Urinary bladder (tissue), 4 donors: Measurements from ENCODE around the gene PLCL1. TPM values are rescaled to one million over a fixed set of nuclear protein-coding genes. Genes with fewer than 3 reads are reported as not detected.
"Not testable (repeated sequence)": the region's sequence is repeated elsewhere in the genome, so short reads cannot be mapped to it uniquely, and the experiment has no call there.

Experiments
- DNase-seq: peaks from one replicate; pipeline ENCODE4 v3.0.0-alpha.2; 2015; ENCODE audit errors: extremely low spot score
- H3K27ac ChIP-seq: one replicate; pipeline ENCODE4 v1.5.1; 2013; ENCODE audit warnings: low read depth, mild to moderate bottlenecking, moderate library complexity
- H3K36me3 ChIP-seq: one replicate; pipeline ENCODE4 v1.6.1; 2013; ENCODE audit warnings: mild to moderate bottlenecking, moderate library complexity; ENCODE audit not compliant: insufficient read depth
- H3K4me1 ChIP-seq: one replicate; pipeline ENCODE4 v1.6.1; 2013; ENCODE audit warnings: mild to moderate bottlenecking, moderate library complexity; ENCODE audit not compliant: insufficient read depth
- H3K4me3 ChIP-seq: one replicate; pipeline ENCODE4 v1.5.1; 2013; ENCODE audit warnings: low read depth, low read length
- WGBS: extraction: QIAGEN DNeasy Blood & Tissue Kit; methylation state at CpG from one replicate; pipeline ENCODE4 v1.1.7; 2013; 5-methylcytosine and 5-hydroxymethylcytosine counted together
- polyA plus RNA-seq: library from polyadenylated mRNA; stranded (reverse); fragments of 200-250 nt; gene quantifications from one replicate; pipeline ENCODE4 v1.2.3, GENCODE V29; 2013
- total RNA-seq: library from RNA; depleted of rRNA; stranded (reverse); fragments of >200 nt; gene quantifications from one replicate; pipeline ENCODE4 v1.2.3, GENCODE V29; 2014
- donor health status: healthy with polysubstance abuse.
- donor health status: healthy.

PLCL1 gene
- total and polyA plus RNA-seq, 2 donors, result 6.0 to 17.8 TPM

- not testable (repeated sequence) for H3K4me3 ChIP-seq, DNase-seq, H3K27ac ChIP-seq, H3K4me1 ChIP-seq, H3K36me3 ChIP-seq
- 73% methylated on average over 5 of the region's 5 CpGs for WGBS
Observed at GRCh38 chr2:198029576-198029975, 225.2 kb downstream of the PLCL1 start.

DNA sequence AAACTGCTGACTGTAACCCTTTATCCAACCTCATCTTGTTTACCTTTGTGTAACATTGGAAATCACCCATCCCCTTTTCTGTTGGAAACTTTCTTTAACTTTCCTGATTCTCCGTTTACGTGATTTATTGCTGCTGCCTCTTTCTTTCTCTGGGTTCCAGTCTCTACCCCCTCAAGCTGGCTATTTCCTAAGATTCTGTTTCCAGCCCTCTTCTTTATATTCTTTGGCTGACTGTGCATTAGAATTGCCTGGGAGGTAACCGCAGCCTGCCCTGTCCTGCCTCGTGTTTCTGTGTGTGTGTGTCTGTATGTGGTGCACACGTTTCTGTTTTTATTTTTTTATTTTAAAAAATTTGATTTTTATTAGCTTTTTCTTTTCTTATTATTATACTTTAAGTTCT is 229.2 kb downstream of the PLCL1 start:
- H3K4me1 ChIP-seq, result no peaks in the 10 kb centered on the region
- H3K36me3 ChIP-seq, result no peaks in the 10 kb centered on the region
- DNase-seq, result no peak
- H3K27ac ChIP-seq, result no peak overlapping the region
- WGBS, result 89% methylated on average over 5 of the region's 5 CpGs
- no peak overlapping the region for H3K4me3 ChIP-seq

DNA sequence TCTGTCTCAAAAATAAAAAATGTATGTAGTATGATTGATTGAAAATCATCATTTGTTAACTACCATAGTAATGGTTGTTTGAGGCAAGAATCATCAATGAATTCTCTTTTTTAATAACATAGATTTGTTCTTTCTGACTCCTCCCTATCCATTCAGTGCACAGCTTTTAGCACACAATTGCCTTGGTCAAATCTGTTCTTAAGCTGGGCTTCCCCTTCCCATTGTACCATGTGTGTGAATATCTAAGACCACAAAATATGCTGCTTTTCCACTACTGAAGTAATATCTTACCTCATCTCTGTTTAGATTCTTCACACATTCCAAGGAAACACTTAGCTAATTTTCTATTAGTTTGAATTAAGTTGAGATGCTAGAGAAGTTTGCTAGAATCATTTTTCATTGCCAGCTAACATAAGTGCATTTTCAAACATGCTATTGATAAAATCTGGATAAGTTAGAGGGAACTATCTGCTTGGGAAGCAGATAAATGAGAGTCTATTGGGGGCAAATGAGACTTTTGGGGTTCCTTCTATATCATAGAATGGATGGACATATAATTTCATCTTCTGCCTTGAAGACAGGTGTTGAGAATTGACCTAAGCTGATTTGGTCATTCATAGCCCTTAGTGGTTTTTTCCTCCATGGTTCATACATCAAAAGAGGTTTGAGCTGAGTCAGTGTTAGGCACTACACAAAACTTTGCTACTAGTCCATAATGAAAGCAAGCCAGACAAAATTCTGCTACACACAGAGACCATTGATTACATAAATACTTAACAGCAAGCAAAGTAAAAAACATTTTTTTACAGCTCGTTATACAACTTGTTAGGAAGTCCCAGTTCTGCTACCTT is 231.9 kb downstream of the PLCL1 start:
- WGBS, result 0% methylated on average over 1 of the region's 1 CpG
- no peaks in the 10 kb centered on the region for H3K36me3 ChIP-seq
- H3K4me1 ChIP-seq, result no peaks in the 10 kb centered on the region

GRCh38 chr2:198040835-198041234 is 236.4 kb downstream of the PLCL1 start:
- Histone ChIP-seq H3K27ac (no peak overlapping the region), H3K4me1 (no peaks in the 10 kb centered on the region), H3K36me3 (no peaks in the 10 kb centered on the region), H3K4me3 (no peak overlapping the region)
- WGBS, result 50% methylated on average over 2 of the region's 2 CpGs
- DNase-seq, result no peak

More for the DNA sequence above, 231.9 kb downstream of the PLCL1 start:
- no peak overlapping the region for H3K27ac ChIP-seq
- no peak overlapping the region for H3K4me3 ChIP-seq
- DNase-seq, result no peak

- no peak for DNase-seq
- Histone ChIP-seq H3K4me3 (no peak overlapping the region), H3K36me3 (no peaks in the 10 kb centered on the region), H3K27ac (no peak overlapping the region), H3K4me1 (no peaks in the 10 kb centered on the region)
- WGBS, result 0% methylated on average over 1 of the region's 1 CpG
Observed at GRCh38 chr2:198042189-198042588, 237.8 kb downstream of the PLCL1 start.

GRCh38 chr2:198044777-198045176 is 240.4 kb downstream of the PLCL1 start:
- Histone ChIP-seq H3K4me3 (no peak overlapping the region), H3K4me1 (no peaks in the 10 kb centered on the region), H3K36me3 (no peaks in the 10 kb centered on the region), H3K27ac (no peak overlapping the region)
- DNase-seq, result no peak
- 70% methylated on average over 2 of the region's 2 CpGs for WGBS

DNA sequence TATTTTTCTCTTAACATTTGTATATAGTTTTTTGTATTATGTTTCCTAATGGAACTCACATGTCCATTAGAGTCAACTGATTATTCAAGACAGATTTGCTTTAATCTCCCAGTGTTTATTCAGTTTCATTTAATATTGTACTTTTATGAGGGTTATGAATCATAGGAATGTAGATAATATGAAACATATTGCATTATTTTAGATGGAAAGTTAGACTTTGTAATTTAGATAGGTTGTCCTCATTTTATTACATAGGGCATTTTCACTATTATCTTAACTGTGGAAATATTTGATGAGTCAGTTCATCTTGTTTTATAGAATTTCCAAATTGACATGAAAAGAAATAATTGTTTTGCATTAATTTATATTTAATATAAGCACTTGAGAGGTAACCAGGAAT is 240.8 kb downstream of the PLCL1 start:
- DNase-seq, result no peak
- no peaks in the 10 kb centered on the region for H3K36me3 ChIP-seq
- H3K4me1 ChIP-seq, result no peaks in the 10 kb centered on the region
- H3K27ac ChIP-seq, result no peak overlapping the region
- H3K4me3 ChIP-seq, result no peak overlapping the region

DNA sequence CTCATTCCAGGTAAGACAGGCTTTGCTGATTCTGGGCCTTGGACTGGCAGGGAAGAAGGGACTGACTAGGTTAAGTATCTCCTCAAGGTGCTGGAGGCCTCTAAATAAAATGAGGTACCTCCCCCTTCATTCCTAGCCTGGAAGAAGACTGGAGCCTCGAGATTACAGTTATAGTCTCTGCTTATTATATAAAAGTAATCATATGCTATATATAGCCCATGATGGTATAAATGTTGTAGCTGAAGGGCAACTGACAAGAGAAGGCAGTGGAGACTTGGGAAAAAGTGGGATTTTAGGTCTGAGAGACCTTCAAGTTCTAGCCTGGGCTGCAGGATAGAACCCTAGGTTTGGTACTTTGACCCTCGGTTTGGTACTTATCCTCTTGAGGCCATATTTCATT is 248.3 kb downstream of the PLCL1 start:
- no peak overlapping the region for H3K27ac ChIP-seq

DNA sequence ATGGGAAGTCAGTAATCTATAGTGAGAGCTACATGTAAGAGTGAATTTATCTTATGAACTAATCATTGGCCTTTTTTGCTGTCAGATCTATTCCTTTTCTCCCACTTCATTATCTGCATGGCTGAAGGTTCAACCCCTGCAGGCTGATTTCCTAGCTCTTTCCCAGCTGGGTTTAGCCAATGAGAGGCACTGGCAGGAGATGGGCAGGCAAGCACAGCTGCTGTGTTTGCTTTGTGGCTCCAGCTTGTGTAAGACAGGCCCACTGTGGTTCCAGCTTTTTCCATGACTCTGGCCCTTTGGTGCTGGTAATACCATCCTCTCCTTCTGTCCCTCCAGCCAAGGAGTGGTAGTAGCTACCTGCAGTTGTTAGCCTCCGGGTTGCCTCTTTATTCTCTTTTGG is 248.8 kb downstream of the PLCL1 start:
- H3K36me3 ChIP-seq, result no peaks in the 10 kb centered on the region
- DNase-seq, result no peak
- H3K27ac ChIP-seq, result no peak overlapping the region
- no peak overlapping the region for H3K4me3 ChIP-seq
- 97% methylated on average over 1 of the region's 1 CpG for WGBS
- H3K4me1 ChIP-seq, result no peaks in the 10 kb centered on the region

More for the DNA sequence above, 248.3 kb downstream of the PLCL1 start:
- H3K36me3 ChIP-seq, result no peaks in the 10 kb centered on the region
- no peaks in the 10 kb centered on the region for H3K4me1 ChIP-seq
- 72% methylated on average over 2 of the region's 2 CpGs for WGBS
- H3K4me3 ChIP-seq, result no peak overlapping the region
- DNase-seq, result no peak

DNA sequence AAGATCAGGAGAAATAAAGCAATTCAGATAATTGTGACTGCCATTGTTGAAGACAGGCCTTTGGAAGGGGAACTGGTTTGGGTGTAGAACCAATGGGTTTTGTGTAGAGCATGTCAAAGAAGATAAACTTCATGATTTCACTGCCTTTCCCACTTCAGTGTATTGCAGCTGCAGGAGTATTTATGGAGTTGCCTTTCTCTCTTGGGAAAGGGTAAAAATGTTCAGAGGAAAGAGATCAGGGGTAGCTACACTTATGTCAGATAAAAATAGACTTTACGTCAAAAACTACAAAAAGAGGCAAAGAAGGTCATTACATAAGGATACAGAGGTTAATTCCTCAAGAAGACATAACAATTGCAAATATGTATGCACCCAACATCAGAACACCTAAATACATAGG is 249.4 kb downstream of the PLCL1 start:
- no peaks in the 10 kb centered on the region for H3K4me1 ChIP-seq
- no peak overlapping the region for H3K4me3 ChIP-seq
- no peak overlapping the region for H3K27ac ChIP-seq
- H3K36me3 ChIP-seq, result no peaks in the 10 kb centered on the region
- 89% methylated on average over 1 of the region's 1 CpG for WGBS
- DNase-seq, result no peak

DNA sequence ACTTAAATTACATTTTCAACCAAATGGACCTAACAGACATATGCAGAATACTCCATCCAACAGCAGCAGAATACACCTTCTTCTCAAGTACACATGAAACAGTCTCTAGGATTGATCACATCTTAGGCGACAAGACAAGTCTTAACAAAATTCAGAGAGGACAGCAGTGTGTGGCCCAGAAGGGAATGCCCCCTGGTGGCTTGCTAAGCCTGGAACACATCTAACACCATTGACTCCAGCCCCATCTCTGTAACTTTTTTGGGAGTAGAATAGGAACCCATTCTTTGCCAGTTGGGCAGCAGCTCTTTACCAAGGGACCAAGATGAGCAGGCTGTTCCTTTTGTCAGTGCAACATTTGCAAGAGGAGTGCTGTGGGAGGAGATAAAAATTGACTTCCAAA is 249.9 kb downstream of the PLCL1 start:
- Histone ChIP-seq H3K4me1 (no peaks in the 10 kb centered on the region), H3K4me3 (no peak overlapping the region), H3K36me3 (no peaks in the 10 kb centered on the region), H3K27ac (no peak overlapping the region)
- WGBS, result 82% methylated on average over 1 of the region's 1 CpG
- no peak for DNase-seq

GRCh38 chr2:198055716-198056115 is 251.3 kb downstream of the PLCL1 start:
- Histone ChIP-seq H3K4me3 (no peak overlapping the region), H3K36me3 (no peaks in the 10 kb centered on the region), H3K27ac (no peak overlapping the region), H3K4me1 (no peaks in the 10 kb centered on the region)
- 42% methylated on average over 2 of the region's 2 CpGs for WGBS
- no peak for DNase-seq

DNA sequence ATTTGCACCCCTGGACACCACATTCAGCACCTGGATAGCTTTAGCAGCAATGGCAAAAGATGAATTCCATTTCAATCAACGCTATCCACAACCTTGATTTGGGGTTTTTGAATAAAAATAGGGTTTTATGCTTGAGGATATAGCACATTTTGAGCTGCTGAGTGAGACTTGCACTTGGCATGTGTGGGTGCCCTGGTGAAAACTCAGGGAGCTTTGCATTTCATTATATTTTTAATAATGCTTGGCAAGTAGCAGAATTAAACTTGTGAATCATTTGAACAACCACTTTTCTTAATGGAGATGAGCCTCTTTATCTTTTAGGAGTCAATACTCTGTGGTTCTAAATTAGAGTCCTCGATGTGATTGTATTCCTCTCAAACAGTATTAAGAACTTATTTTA is 252.4 kb downstream of the PLCL1 start:
- Histone ChIP-seq H3K4me3 (no peak overlapping the region), H3K27ac (no peak overlapping the region), H3K4me1 (no peaks in the 10 kb centered on the region), H3K36me3 (no peaks in the 10 kb centered on the region)
- DNase-seq, result no peak
- WGBS, result 96% methylated on average over 2 of the region's 2 CpGs

- DNase-seq, result no peak
- WGBS, result 77% methylated on average over 7 of the region's 7 CpGs
- no peak overlapping the region for H3K4me3 ChIP-seq
- H3K36me3 ChIP-seq, result no peaks in the 10 kb centered on the region
- H3K4me1 ChIP-seq, result no peaks in the 10 kb centered on the region
- H3K27ac ChIP-seq, result no peak overlapping the region
Observed at GRCh38 chr2:198059800-198060199, 255.4 kb downstream of the PLCL1 start.
